Amniotic epithelial cell (primary cell): ENCODE results near the gene EXOC4.

Experiments
- DNase-seq: peaks from one replicate; pipeline ENCODE4 v3.0.0-alpha.2; 2010; ENCODE audit warnings: low read depth

EXOC4 gene

DNA sequence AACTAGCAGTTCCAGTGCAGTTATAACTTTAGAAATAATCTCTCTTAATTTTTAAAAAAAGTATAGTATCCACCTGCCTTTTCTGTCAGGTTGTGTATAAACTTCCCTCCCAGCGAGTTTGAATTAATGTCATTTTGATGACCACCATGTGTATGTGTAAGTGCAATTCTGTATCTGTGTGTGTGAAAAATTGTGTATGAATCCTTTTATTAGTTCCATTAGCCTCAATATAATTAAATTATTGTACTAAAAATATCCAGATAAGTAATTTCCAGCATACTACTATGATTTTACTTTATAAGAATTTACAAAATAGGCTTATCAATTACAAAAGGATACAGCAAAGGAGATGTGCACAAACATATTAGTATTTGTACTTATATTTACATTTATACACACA is 453.1 kb downstream of the EXOC4 start:
- DNase-seq = no peak

DNA sequence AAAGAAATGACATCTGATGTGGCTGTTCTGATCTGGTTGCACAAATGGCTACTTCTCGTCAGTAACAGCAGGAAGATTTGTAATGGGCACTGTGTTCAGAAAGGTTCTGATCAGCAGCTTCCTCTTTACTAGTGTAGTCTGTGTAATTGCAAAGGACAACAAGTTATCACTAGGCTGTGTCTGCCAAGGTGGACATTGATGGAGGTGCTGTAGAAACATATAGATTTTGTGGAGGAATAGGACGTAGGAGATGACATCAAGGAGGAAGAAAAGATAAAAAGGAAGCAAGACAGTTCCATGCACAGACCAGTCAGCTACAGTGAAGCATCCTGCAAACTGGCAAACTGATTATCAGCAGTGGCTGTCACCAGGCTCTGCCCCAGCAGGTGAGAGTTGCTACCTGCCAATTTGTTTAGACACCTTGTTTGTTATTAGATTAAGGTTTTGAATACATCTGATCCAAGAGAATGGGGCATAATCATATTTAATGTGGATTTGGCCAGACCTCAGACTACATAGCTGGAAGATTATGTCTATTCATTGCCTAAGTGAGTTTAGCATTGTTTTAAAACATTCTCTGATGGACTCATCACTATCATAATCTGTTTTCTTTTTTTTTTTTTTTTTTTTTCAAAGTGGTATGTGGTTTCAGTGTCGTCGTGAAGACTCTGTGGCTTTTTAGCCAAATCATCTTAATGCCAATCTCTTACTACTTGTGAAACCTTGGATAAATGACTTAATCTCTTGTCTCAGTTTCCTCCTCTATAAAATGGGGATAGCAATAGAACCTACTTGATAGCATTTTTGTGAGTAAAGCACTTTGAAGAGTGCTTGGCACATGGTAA is 456.4 kb downstream of the EXOC4 start:
- peak; percentile 35 for DNase-seq

DNA sequence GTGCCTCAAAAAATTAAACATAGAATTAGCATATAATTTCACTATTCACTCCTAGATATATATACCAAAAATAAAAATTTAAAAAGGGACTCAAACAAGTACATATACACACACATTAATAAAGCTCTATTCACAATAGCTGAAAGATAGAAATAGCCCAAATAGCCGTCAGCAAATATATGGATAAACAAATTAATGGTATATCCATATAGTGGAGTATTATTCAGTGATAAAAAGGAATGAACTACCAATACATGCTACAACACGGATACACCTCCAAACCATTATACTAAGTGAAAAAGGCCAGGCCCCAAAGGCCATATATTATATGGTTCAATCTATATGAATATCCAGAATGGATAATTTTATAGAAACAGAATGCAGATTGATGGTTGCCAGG is 459.7 kb downstream of the EXOC4 start:
- DNase-seq = no peak

DNA sequence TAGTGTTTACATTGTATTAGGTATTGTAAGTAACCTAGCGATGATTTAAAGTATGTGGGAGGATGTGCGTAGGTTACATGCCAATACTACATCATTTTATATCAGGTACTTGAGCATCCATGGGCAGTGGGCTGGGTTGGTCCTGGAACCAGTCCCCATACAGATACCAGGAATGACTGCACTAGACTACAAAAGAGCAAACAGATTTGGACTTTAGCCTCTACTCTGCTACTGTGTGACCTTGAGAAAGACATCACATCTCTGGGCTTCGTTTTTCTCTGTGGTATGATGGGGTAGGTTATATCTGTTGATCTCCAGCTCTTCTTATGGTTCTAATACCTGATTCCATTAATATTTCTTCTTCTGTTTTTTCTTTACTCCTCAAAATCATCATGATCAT is 461.8 kb downstream of the EXOC4 start:
- no peak for DNase-seq

DNA sequence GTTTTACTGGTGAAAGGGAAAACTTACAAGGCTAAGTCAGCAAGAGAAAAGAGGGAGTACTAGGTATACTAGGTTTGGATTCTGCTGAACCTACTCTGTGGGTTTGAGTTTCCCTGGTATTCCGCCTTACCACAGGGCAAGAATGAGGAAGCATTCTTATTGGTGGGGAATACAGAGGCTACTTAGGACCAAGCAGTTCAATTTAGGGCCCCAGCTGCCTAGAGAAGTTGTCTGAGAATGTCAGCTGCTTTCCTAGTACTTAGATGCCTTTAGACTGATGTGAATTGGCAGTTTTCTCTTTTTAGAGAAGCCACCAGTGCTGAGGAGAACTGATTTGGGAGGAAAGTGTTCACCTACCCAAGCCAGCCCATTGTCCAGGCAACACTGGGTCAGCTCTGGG is 465.3 kb downstream of the EXOC4 start:
- DNase-seq = no peak

DNA sequence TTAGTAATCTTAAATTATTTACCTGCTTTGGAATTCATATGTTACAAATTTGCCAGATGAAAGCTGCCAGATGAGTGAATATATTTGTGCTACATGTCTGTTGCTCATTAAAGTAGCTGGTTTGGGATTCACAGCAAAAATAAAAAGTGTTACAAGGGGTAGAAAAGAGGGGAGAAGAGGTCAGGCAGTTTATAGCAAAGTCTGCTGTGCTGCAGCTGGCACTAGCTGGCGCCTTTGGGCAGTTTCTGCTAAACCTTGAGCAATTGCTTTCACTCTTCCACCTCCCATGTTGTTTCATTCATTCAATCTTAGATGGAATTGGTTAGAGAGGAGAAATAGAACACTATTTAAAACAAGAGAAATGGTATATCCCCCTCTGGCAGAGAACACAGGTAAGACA is 470.2 kb downstream of the EXOC4 start:
- DNase-seq = no peak

DNA sequence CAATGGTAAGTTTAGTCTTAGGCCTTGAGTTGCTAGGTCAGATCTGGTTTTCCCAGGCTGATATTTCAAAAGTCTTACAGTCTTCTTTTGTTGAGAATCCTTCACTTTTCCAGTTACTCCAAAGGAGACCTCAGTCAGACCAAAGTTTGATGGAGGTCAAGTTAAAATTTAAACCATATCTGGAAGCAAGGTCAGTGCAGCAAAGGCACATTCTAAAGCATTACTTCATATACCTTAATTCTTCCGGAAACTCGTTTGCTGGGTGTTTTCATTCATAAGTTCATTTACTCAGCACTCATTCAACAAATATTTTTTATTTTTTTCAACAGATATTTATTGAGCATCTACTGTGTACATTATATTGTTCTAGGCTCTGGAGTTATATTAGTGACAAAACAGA is 471.3 kb downstream of the EXOC4 start:
- no peak for DNase-seq

DNA sequence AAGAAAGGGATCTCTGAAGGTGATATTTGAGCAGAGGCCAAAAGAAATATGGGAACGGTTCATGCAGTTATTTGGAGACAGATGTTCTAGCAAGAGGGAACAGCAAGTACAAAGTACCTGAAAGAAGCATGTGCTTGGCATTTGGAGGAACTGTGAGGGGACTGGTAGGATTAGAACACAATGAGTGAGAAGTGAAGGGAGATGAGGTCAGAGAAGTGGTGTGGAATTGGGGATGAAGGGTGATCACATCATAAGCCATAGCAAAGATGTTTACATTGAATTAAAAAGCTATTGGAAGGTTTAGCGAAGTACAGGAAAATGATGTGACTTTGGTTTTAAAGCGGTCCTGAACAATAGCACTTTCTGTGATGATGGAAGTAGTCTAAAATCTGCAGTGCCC is 471.8 kb downstream of the EXOC4 start:
- no peak for DNase-seq

DNA sequence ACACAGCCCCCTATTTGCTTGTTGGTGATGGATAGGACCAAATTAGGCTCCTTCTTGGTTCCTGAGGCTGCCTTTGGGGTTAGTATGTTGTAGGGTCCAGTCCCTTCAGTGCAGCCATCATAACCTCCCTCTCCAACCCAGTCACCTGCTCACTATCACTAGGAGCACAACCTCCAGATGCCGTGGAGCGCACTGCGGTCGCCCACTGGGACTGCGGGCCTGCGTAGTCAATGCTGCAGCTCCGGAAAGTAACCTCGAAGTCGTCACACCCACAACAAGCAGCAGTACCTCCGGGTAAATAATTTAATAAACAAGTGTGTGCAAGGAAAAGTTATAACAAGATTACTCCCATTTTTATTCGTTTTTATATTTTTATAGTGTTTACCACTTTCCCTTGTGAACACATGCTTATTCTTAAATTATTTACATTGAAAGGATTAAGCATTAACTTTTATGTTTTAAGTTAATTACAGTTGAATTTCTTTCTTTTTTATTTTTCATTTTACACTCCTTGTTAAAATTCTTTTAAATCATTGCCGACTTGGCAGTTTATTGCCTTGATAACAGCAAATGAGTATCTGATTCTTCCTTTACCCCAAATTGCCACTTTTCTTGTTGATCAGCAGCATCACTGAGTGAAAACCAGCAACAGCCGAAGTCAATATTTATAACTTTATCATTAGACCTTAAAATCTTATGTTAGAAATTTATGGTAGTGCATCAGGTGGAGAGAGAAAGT is 474.8 kb downstream of the EXOC4 start:
- no peak for DNase-seq

DNA sequence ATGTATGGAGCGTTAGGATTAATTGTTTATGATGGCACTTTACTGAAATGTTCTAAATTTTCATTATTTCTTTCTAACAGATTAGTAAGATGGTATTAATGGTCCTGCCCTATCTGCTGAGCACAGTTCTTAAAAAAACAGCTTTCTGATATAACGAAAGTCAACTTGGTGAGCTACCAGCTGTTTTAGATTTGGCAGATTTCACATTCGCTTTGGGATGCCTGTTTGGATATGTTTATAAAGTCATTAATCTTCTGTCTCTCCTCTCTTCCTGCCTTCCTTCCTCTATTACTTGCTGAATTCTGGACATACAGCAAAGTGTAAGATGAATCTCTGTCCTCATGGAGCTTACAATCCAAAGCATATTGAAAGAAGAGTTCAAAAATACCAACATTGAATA is 477.5 kb downstream of the EXOC4 start:
- DNase-seq = no peak

DNA sequence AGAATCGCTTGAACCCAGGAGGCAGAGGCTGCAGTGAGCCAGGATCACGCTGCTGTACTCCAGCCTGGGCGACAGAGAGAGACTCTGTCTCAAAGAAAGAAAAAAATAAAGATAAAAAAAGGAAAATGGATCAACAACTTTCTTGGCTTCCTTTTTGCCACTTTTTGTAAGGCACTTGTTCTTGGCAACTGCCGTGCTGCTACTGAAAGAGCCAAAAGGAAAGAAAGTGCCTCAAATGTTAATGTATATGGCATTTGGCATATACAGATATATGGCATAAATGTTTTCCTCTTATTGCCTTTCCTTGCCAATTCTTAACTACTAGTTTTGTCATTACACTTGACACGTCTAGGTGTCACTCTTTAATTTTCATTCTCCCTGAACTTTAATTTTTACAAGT is 480.5 kb downstream of the EXOC4 start:
- no peak for DNase-seq

DNA sequence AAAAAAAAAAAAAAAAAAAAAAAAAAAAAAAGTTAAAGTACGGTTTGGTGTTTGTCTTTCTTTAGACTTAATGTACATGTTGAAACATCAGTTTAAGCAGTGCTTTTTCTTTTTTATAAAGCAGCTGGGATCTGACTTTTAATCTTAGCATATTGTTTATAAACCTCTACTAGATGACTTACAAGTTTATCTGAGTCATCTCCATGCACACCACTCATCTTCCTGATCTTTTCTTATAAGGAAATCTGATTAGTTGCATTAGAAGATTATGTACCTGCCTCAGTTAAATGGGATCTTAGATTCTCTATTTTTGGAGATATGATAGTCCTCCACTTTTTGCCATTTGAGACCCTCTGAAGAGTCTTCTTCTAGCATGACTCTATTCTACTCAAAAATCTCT is 482.3 kb downstream of the EXOC4 start:
- DNase-seq = peak; percentile 35

DNA sequence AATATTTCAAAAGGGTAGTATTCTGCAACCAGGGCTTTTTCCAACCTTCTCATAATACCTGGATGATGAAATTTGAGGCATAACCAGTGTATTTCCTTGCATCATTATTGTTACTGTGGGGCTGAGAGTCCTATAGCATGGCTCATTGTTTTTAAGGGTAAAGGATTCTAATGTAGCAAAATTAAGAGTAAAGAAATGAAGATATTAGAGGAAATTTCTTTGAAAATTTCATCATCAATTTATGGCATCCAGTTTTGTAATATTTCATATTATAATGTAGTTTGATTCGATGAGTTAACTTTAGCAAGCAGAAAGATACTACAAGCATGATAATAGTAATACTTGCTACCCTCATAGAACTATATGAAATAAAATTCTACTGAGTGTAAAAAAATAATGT is 486.9 kb downstream of the EXOC4 start:
- DNase-seq = no peak

DNA sequence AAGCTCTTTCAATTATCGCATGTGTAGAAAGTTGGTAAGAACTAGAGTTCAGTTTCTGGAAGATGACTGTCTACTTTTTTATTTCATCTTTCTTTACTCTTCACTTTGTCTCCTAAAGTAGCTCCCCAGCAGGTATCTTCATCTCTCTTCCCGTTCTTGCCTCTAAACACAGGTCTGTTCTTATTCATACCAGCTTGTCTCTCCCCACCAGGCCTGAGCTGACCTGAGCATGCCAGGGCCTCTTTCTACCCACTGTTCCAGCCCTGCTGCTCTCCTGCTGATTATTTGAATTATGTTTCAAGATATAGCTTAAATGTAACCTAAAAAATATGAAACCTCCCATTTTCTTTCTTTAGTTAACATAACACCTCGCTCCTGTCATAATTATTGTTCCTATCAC is 488.2 kb downstream of the EXOC4 start:
- DNase-seq = no peak

DNA sequence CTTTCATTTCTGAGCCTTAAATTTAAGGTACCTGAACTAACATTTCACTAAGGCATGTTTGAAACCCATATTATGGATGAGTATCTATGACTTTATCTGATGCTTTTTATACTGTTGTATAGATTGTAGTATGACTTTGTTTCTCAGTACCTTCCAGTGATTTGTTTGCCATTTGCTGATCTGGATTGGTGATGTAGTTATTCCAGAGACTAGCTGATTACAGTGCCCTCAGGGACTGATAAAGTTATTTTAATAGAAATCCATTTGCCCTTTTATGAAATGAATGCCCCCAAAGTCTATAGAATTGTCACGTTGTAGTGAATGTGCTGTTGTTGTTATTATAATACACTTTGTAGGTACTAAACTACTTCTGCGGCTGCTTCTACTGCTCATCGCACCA is 488.8 kb downstream of the EXOC4 start:
- no peak for DNase-seq

DNA sequence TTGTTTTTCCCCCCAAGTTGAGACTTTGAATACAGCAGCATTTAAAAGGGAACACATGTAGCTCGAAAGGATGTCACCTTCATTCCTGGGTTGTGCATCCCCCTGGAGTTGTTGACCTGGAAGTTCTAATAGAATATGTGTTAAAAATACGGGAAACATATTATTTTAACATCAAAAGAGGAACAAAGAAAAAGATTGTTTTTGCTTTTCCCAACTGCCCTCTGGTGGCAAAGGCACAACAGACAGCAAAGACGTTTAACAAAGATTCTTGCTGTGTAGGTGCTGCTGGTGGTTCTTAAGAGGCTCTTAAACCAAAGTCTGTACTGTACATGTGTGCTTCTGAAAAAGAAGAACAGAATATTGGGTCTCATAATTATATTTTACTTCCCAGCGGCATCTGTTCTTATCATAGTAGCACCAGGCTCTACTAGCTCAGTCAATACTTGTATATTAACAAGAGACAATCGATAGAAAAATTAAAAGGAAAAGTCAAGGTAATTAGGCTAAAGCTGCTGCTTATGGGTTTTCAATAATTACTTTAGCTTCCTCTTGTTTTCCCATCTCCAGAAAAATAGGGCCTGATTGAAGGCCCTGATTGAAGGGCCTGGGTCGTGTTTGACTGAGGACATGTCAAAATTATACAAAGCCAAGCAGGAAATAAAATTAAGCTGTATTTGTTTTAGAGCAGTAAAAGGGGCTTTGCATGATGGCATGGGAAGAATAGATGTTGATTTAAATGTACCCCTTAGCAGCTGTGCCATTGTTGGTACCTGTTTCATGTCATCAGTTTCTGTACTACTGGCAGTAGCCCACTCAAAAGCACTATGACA is 490.0 kb downstream of the EXOC4 start:
- DNase-seq = peak; percentile 38

DNA sequence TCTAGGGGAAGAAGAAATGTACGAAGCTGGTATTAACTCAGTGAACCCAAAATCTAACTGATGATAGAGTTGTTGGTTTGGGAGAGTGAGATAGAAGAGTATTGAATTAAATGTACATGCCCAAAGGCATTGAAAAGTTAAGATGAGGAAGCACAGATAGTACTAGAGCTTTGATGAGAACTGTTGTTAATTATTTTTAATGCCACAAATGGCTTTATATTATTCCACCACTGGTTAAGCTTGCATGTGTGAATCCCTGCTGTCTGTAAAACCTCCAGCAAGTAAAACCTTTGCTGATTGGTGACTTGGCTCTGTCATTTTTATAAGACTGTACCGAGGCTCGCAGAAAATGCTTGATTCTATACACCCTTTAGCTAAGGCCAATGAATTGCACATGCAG is 491.6 kb downstream of the EXOC4 start:
- DNase-seq = no peak

DNA sequence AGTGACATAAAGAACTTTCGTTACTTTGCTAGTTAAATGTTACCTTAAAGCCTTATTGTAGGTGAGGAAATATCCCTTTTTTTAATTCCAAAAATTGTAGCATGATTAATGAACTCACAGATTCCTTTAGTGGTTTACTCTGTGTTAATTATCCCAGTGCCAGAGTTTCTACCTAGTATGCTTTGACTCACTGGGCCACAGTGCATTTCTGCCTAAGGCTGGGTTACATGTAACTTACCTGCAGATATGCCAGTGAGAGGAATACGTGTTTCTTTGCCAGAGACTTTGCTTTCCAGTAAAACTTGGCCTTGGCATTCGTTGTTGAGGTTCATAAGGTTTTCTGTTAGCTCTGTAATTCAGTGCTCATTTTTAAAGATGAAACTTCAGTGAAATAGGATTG is 493.4 kb downstream of the EXOC4 start:
- DNase-seq = no peak

DNA sequence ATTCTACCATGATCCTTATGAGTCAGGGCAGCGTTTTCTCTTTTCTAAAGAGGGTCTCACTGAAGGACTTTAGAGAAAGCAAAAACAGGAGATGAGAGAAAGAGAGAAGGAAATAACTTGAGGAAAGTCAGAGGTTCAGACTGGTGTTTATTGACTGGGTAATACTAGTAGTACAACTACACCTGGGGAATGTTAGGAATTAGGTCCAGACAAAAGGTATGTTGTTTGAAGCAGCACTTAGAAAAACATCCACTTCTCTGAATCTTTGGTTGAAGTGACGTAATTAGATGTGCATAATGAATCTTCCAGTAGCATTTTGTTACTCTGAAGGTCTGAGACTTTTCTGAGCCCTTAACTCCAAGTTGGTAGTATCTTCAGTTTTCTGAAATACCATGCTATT is 494.0 kb downstream of the EXOC4 start:
- DNase-seq = no peak

DNA sequence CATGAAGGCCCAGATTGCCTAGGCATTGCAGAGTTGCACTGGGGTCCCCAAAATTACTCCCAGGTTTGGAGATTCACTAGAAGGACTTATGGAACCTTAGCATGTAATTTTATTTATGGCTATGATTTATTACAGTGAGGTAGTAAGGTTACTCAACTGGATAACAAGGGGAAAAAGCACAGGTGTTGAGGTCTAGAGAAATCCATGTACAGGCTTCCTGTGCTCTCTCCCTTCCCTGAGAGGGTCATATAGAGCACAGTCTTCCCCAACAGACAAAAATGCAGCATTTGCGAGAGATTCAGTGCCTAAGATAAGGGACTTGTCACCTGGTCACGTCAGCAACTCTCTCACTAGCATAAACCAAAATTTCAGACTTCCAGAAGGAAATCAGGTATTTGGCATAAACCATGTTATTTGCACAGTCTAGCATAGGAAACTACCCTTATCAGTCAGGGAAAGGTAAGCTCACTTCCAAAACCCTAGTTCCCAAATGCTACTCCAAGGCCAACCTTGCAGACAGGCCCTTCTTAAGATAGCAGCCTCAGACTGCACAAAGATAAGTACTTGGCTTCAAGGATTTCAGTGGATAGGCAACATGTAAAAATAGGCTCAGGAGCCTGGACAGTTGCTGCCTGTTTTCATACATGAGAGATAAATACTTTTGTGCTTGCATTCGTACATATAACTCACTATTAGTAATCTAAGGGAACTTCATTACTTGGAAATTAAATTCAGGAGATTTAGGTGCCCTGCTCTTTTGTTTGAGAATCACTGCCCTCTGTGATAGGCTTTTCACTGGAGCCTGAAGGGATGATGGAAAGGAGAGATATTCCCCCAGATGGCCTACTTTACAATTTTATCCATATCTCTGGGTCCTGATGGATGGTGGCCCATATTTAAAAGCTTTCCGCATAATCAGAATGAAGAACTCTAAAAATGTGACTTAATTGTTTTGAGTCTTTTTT is 495.8 kb downstream of the EXOC4 start:
- no peak for DNase-seq

DNA sequence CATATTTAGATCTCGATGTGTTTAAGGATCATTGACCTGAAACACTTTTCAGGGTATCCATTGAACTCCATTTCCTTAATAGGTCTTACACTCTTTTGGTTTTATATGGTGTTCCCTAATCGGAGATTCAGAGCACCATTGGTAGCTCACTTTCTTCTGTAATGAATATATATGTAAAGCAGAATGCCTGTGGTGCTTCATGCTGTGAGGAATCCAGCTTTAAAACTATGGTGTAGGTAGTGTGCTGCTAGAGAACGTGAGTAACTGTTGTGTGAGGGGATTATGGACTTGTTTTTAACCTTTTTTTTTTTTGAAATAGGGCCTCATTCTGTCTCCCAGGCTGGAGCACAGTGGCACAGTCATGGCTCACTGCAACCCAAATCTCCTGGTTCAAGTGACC is 497.4 kb downstream of the EXOC4 start:
- no peak for DNase-seq

DNA sequence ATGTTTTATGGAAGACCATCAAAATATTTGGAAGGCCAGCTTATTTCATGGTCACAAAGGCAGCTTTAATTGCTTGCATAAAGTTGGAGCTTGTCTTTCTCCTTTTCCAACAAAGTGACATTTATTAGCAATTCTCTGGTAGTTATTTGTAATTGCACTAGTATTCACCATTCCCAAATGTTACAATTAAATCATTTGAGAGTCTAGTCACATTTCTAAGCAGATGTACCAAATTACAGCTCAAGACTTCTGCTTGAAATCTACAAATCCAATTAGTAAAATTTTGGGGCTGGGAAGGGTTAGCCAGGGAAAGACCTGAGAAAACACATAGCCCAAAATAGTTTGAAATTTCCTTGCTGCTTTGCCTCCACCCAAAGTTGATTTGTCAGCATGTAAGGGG is 498.2 kb downstream of the EXOC4 start:
- DNase-seq = no peak
